Measurements from ENCODE around the gene H1-8.
A peak's percentile ranks its signal among the peaks of the same experiment; 100 is the strongest.

Gene H1-8

GRCh38 chr3:129575997-129576384, 33.0 kb downstream of the H1-8 start:
- DNase-seq, result no peak

- no peak for DNase-seq
Measured at GRCh38 chr3:129576514-129577352, 33.8 kb downstream of the H1-8 start.

- DNase-seq, result peak in 1 of 2 experiments; percentile 69
Measured at GRCh38 chr3:129577366-129577765, 34.4 kb downstream of the H1-8 start.

- no peak for DNase-seq
Measured at GRCh38 chr3:129577925-129578786, 35.2 kb downstream of the H1-8 start.

GRCh38 chr3:129579991-129580390, 37.0 kb downstream of the H1-8 start:
- DNase-seq, result no peak

GRCh38 chr3:129581623-129582022, 38.6 kb downstream of the H1-8 start:
- DNase-seq, result no peak

GRCh38 chr3:129582799-129583198, 39.8 kb downstream of the H1-8 start:
- DNase-seq, result no peak

- DNase-seq, result no peak
Measured at GRCh38 chr3:129583289-129583688, 40.3 kb downstream of the H1-8 start.

GRCh38 chr3:129584631-129585030, 41.7 kb downstream of the H1-8 start:
- DNase-seq, result no peak

GRCh38 chr3:129585949-129586657, 43.1 kb downstream of the H1-8 start:
- no peak for DNase-seq

GRCh38 chr3:129586746-129587430, 43.9 kb downstream of the H1-8 start:
- DNase-seq, result no peak

- DNase-seq, result no peak
Measured at GRCh38 chr3:129587566-129588210, 44.7 kb downstream of the H1-8 start.

- no peak for DNase-seq
Measured at GRCh38 chr3:129590215-129590614, 47.2 kb downstream of the H1-8 start.

GRCh38 chr3:129591932-129592331, 49.0 kb downstream of the H1-8 start:
- DNase-seq, result no peak

GRCh38 chr3:129592381-129593131, 49.6 kb downstream of the H1-8 start:
- no peak for DNase-seq

GRCh38 chr3:129593230-129593594, 50.2 kb downstream of the H1-8 start:
- DNase-seq, result no peak

GRCh38 chr3:129593595-129594339, 50.8 kb downstream of the H1-8 start:
- DNase-seq, result peak in 1 of 2 experiments; percentile 22

GRCh38 chr3:129594409-129594808, 51.4 kb downstream of the H1-8 start:
- DNase-seq, result no peak

- no peak for DNase-seq
Measured at GRCh38 chr3:129594907-129595390, 52.0 kb downstream of the H1-8 start.

GRCh38 chr3:129595544-129596193, 52.7 kb downstream of the H1-8 start:
- DNase-seq, result no peak

All from NCI-H446 (cell line).